ENCODE measurements around the gene PM20D2.
"Not testable (repeated sequence)": the region's sequence is repeated elsewhere in the genome, so short reads cannot be mapped to it uniquely, and the experiment has no call there.

Gene PM20D2, protein sequence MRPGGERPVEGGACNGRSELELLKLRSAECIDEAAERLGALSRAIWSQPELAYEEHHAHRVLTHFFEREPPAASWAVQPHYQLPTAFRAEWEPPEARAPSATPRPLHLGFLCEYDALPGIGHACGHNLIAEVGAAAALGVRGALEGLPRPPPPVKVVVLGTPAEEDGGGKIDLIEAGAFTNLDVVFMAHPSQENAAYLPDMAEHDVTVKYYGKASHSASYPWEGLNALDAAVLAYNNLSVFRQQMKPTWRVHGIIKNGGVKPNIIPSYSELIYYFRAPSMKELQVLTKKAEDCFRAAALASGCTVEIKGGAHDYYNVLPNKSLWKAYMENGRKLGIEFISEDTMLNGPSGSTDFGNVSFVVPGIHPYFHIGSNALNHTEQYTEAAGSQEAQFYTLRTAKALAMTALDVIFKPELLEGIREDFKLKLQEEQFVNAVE

DNA sequence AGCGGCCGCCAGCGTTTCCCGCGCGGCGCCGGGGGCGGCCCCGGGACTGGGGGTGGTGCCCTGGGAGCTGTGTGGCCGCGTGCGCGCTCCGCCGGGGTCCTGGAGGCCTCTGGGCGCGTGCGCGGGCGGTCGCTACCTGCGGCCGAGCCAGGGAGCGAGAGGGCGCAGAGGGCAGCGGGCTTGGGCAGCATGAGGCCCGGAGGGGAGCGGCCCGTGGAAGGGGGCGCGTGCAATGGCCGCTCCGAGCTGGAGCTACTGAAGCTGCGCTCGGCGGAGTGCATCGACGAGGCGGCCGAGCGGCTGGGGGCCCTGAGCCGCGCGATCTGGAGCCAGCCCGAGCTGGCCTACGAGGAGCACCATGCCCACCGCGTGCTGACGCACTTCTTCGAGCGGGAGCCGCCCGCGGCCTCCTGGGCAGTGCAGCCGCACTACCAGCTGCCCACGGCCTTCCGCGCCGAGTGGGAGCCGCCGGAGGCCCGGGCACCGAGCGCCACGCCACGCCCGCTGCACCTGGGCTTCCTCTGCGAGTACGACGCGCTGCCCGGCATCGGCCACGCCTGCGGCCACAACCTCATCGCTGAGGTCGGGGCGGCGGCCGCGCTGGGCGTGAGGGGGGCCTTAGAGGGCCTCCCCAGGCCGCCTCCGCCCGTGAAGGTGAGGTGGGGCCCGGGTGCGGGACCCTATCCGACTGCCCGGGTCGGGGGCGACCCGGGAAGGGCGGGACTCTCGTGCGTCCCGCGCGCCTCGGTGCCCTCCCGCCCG is at the start of gene PM20D2:
Gene PM20D2, plus strand, starts transcription at position 100 of the 762 bp plus-strand sequence. Its CDS starts 90 bp downstream, at position 190.
- no peak for DNase-seq

DNA sequence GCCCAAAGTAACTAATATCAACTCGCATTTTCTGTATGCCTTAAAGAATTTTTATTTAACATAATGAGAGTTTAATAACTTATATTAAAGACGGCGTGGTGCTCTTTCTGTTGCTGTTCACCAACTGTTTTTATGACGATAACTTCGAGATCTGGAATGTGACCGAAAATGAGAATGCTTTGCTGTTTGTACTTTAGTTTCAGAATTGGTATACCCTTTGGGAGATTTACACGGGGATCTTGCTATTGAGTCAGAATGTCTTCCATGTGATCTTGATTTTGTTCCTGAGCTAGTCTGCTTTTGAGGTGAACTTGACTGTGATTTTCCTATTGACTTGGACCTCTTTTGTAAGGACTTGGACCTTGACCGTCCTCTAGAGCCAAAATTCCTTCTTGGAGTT is 47.4 kb upstream of the PM20D2 start:
- DNase-seq: no peak

DNA sequence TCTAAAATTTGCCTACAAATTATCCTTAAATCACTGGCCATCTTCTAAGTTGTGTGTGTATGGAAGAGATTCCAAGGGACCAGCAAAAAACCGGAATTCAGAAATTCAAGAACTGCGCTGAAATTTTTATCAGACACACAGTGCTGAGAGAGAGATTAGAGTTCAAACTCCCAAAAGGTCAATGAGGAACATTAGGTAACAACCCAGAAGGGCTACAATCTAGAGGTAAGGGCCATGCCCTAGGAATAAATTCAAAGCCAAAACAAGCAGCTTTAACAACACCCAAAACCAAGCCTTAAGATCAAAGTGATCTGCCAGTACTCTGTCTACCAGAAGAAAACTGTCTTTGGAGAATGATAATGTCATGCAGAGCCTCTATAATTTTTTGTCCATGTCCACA is 45.7 kb upstream of the PM20D2 start:
- DNase-seq: no peak

DNA sequence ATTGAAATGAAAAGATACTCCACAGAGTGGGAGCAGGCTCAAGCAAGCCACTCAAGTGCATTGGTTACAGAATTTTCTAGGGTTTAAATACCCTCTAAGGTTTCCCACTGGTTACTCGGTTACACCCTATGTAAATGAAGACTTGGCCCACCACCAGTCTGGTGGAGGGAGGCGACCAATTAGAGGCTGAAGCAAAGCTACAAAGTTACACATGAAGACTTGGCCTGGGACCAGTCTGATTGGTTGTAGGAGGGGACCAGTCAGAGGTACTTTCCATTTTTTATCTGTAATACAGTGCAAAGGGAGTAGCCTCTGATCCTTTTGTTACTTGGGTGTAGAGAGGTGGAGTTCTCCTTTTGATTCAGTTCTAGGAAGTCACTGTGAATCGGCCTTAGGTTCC is 35.6 kb upstream of the PM20D2 start:
- DNase-seq: no peak

DNA sequence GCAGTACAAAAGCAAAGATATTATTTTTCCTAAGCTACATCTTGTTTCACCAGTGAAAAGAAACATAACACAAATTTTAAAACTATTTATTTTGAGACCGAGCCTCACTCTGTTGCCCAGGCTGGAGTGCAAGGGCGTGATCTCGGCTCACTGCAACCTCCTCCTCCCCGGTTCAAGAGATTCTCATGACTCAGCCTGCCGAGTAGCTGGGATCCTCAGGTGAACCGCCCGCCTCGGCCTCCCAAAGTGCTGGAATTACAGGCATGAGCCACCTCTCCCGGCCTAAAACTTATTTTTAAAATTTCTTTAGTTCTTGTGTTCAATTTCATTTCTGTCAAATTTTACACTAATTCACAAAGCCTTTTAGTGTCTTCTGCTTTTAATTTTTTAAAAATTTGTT is 33.9 kb upstream of the PM20D2 start:
- no peak for DNase-seq

DNA sequence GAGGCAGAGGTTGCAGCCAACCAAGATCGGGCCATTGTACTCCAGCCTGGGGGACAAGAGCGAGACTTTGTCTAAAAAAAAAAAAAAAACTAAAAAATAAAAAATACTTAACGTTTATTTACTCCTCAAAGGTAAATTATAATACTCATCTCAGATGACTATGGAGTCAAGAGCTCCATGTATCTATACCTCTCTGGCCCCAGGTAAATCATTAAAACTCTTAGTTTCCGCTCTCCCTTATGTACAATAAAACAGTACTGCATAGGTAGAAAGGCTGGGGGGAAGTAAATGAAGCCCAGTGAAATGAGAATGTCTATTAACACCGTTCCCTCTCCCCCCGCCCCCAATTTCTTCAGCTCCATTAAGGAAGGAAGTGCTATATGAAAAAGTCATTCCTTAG is 29.2 kb upstream of the PM20D2 start:
- no peak for DNase-seq

DNA sequence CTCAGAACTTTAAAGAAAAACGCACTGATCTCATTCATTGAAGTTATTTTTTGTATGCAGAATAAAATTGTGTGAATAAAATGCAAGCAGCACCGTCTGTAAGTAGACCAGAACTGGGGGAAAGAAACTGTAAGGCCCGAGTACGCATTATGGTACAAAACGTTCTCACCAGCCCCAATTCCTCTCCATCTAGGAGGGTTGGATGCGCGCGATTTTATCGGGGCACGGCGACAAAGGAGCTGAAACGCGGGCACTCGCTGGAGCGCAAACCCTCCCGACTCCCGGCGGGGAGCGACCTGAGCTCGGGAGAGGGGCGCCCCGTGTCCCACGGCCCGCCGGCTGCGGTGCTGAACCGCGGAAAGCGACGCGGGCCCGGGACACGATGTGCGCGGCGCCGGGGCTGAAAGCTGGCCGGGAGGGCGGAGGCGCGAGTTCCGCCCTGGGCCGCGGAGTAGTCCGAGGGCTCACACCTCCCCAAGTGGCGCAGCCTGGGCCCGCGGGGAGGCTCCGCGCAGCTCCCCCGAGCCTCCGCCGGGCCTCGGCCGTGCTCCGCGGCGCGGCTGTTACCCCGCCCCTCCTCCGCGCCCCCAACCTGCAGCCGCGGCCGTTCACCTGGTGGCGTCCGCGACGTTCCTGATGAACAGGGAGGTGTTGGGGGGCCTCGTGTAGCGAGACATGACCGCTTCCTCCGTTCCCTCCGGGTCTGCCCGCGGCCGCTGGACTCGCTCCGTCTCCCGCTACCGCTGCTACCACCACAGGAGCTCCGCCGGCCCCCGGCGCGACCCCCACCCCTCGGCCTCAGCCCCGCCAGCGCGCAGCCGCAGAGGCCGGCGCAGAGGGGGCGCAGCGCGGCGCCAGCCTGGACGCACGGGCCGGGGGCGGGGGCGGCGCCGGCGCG is 28.4 kb upstream of the PM20D2 start, which contains the start of gene SRSF12:
Gene SRSF12, minus strand, starts transcription at position 861 of the 898 bp plus-strand sequence. Its CDS starts 184 bp downstream, at position 677.
- no peak for DNase-seq

DNA sequence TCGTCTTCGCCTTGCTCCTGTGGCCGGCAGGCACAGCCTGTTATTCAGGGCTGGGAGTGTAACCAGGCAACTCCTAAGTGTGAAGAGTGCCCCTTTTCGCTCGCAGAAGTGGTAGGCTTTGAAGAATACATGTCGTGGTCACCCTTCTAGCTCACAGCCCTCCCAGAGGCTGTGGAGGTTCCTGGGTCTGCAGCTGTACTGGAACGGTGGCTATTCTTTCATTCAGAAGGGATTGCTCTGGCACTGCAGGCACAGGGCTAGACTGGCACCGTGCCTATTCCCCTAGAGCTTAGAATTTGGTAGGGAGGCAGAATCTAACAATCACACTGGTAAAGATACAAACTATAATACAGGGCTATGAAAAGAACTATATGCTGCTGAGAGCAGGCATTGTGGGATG is 26.9 kb upstream of the PM20D2 start:
- no peak for DNase-seq

DNA sequence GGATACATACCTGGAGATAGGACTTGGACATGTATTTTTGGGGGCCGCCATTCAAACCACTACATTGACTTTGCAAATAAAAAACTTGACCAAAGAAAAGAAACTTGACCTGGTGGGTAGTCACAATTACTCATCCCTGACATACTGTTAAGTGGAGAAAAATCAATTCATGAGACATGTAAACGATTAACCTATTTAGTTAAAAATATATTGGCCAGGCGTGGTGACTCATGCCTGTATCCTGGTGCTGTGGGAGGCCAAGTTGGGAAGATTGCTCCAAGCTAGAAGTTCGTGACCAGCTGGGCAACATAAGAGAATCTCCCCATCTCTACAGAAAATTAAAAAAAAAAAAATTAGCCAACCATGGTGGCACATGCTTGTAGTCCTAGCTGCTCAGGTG is 25.5 kb upstream of the PM20D2 start:
- DNase-seq: no peak

DNA sequence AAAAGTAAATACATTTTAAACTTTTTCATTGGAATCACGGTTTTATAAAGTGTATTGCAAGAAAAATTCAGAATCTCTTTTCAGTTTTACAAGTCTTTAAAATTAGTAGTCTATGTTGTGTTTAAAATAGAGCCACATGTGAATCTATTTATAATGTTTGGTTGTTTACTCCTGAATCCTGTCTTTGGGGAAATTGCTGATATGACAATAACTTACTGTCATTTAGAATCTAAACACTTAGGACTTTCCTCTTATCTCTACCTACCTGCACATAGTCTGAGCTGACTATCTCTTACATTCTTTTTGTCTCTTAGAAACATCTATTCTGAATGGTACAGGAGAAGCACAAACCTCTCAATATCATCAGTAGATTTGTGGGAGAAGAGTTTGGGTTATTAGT is 23.9 kb upstream of the PM20D2 start:
- no peak for DNase-seq

DNA sequence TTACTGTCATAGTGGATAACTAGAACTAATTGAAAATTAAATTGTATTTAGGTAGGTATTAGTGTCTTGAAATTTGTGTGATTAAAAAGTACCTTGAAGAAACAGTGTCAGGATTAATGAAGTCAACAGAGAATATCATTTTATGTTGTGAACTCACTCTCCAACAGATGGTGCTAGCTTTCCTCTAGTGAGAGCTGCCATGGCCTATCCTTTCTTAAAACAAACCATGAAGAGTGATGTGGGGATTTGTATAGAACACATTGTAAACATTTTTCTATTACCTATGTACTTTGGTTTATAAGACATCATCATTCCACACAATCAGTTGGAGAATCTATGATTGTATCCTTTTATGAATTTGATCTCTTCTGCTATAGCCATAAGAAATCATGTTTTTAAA is 23.2 kb upstream of the PM20D2 start:
- peak; percentile 24 for DNase-seq

DNA sequence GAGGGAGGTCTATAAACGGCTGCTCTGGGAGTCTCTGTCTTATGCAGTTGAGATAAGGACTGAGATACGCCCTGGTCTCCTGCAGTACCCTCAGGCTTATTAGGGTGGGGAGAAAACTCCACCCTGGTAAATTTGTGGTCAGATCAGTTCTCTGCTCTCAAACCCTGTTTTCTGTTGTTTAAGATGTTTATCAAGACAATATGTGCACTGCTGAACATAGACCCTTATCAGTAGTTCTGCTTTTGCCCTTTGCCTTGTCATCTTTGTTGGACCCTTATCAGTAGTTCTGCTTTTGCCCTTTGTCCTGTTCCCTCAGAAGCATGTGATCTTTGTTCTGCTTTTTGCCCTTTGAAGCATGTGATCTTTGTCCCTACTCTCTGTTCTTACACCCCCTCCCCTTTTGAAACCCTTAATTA is 17.6 kb upstream of the PM20D2 start:
- DNase-seq: not testable (repeated sequence)

DNA sequence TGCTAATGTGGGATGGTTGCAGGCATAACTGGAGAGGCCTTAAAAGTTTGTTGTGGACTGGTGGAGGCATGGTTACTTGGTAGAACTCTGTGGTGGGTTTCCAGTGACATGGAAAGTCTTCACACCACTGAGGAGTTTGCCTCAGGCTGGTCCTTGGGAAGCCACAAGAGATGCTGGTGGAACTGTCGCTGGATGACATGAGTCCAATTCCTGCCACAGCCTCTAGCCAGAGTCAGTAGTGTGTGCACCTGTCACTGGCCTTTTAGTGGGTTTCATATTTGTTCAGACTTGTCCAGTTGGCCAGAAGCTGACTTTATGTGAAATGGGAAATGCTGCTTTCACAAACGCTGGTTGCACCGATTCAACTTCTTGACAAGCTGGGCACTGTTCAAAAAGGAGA is 14.3 kb upstream of the PM20D2 start:
- DNase-seq: no peak

DNA sequence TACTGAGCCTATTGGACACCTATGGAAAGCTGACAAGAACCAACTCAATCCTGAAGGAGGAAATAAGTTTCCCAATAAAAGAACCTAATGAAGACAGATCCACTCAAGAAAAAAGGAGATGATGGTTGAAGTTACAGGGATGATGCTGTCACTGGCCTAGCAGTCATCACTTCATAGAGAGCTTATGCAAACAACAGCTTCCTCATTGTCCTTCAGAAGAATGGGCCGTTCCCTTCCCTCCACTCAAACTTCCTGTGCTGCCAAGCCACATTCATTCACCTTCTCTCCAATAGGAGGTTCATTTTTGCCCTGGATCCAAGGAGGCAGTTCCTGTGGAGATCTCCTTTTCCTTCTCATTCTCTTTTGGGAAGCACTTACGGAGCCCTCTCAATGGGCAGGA is 13.8 kb upstream of the PM20D2 start:
- no peak for DNase-seq

DNA sequence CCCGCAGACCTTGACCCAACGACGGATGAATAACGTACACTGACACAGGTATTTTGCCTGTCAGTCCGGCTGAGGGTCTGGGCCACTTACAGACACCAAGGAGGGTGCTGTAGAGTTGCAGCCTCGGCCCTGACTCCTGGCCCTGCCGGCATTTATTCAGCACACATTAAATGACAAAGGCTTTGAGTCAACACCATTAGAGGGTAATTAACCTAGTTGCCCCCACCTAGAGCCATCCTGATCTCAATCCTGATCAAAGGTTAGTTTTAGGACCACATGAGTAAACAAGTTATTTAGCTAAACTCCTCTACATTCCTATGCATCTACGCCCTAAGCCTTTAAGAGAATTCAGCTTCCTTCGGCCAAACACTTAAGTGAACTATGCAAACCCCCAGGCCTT is 11.9 kb upstream of the PM20D2 start:
- DNase-seq: no peak

DNA sequence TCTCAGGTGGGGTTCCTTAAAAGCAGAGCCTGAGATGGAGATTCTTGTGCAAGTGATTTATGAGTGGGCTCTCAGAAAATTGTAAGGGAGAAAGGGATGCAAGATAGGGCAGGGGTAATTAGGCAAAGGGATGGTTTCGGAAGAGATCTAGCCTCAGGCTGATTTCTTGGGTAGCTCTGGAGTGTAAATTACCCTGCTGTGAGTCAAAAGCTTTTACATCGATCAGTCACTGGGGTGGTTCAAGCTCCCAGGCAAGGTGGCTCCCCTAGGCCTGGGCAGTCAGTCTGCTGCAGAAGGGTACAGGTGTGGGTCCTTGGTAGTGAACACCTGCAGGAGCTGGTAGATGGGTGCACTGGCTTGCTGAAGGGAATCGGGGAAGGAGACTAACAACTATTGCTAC is 11.1 kb upstream of the PM20D2 start:
- DNase-seq: no peak

DNA sequence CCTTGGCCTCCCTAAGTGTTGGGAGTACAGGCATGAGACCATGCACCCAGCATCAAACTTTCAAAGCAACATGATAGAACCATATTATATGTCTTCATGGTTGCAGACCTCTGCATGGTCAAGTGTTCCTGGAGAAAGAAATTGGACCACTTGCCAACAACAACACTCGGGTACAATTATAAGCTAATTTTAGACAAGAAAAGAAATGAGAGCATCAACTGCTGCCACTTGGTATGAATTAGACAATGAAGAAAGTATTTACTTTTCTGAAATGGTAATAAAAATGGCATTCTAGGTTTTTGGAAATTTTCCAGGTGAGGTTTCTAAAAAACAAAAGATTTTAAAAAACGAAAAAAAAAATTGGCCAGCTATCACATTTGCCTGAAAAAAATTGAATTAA is 7.7 kb upstream of the PM20D2 start:
- DNase-seq: no peak

DNA sequence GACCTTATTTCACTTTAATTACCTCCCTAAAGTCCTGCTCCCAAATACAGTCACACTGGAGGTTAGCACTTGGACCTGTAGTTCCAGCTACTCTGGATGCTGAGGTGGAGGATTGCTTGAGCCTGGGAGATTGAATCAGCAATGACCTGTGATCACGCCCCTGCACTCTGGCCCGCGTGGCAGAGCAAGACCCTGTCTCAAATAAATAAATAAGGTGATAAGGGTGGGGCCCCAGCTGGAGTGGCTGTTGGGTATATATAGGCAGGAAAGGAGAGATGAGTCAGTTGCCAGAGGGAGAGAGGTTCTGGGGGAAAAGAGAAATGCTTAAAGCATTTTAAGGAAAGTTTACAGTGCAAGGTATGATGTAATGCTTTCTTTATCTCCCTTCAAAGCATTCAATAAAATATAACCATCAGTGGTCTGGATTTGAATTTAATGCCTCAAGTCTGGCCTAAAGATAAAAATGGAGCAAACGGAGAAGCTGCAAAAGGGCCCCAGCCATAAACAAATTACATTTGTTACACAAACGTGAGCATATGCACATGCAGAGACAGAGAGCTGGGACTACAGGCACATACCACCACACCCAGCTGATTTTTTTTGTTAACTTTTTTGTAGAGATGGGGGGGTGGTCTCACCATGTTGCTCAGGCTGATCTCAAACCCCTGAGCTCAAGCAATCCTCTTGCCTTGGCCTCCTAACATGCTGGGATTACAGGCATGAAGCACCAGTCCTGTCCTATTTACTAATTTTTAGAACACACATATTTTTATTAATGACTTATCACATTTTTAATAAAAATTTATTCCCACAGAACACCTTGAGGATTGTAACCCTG is 6.1 kb upstream of the PM20D2 start:
- no peak for DNase-seq

DNA sequence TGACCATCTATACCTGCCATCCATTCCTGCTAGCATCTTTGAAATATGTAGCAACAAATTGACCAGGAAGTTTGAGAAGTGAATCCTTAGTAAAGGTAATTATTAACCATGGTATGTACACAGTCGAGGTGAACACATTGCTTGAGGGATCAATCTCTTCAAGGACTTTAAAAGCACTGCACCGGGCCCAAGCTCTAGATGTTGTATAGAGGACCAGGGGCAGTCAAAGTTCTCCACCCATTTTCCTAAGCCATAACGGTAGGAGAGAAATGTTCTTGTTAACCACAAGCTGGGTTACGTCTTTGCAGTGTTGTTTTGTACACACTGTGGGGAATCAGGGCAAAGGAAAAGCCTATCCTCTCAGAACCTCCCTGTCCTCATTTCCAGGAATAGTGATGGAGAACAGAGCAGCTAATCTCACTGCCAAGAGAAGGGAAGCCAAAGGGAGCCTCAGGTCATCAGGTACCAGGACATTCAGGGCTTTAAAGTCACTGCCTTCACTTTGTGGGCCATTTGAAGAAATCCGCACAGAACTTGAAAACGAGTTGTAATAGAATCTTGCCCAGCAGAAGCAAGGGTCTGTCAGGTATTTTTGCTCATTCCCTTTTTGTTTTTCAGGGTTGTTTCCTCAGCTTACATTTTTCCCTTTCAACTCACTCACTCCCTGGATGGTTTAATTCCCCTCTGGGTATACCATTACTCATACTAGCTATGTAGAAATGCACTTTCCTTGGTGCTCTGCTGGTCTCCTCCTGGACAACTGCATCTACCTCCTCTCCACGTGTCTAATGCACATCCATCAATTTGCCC is 5.3 kb upstream of the PM20D2 start:
- no peak for DNase-seq

DNA sequence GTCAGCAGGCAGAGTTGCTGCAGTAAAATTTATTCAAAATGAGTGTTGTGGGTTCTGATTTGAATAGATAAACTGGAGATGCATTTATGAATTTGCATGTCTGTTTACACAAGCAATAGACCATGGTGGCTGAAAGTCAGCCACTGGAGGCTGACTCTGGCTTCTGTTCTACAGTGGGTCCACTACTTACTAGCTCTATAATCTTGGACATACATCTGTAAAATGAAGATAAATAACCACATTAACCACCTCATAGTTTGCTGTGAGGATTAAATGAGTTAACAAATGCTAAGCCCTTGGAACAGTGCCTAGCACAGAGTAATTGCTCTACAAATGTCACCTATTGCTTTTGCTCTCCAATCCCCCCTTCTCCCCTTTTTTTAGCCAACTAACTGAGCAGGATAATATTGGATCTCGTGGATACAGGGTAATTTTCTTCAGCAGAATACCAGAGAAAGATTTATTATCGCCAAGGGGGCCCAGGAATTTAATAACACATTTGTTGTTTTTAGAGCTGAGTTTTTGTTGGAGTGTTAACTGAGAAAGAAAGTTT is 1.4 kb upstream of the PM20D2 start:
- DNase-seq: no peak
